Right atrium auricular region (tissue), 2 donors: ENCODE measurements around the gene CAV3. TPM values are rescaled to one million over a fixed set of nuclear protein-coding genes. Genes with fewer than 3 reads are reported as not detected.

Experiments
- DNase-seq: peaks from one replicate; pipeline ENCODE4 v3.0.0-alpha.2; 2019; ENCODE audit warnings: low spot score
- H3K27ac ChIP-seq, 2 donors: fragments of 200-600 bp; sonication (generic); 1 replicate in 1 of 2; 2 replicates in 1 of 2; pipeline ENCODE4 v1.5.1; 2016 to 2019
- H3K27me3 ChIP-seq, 2 donors: fragments of 200-600 bp; sonication (generic); one replicate each; pipeline versions ENCODE4 v1.5.1 to v1.6.0; 2017 to 2019
- H3K36me3 ChIP-seq: fragments of 200-600 bp; sonication (generic); one replicate; pipeline ENCODE4 v1.5.1; 2016
- H3K4me1 ChIP-seq, 2 donors: fragments of 200-600 bp; sonication (generic); one replicate each; pipeline versions ENCODE4 v1.5.1 to v1.6.0; 2017 to 2019
- H3K4me3 ChIP-seq, 2 donors: fragments of 200-600 bp; sonication (generic); 1 replicate in 1 of 2; 2 replicates in 1 of 2; pipeline ENCODE4 v1.5.1; 2017 to 2019; ENCODE audit warnings: mild to moderate bottlenecking in 1 of 2, moderate library complexity in 1 of 2
- H3K9me3 ChIP-seq, 2 donors: fragments of 200-600 bp; sonication (generic); one replicate each; pipeline ENCODE4 v1.5.1; 2019
- CTCF ChIP-seq, 2 donors: fragments of 200-600 bp; sonication (generic); IDR thresholded peaks; one replicate each; pipeline ENCODE4 v1.5.1; 2019; ENCODE audit warnings: antibody characterized with exemption in 2 of 2
- total RNA-seq, 2 donors: library from RNA; depleted of rRNA; stranded (reverse); fragments of >200 nt; gene quantifications; one replicate each; pipeline ENCODE4 v1.1.0, GENCODE V29; 2016

The CAV3 gene
- total RNA-seq, 2 donors from 2014 or later = 16.7 to 22.9 TPM

DNA sequence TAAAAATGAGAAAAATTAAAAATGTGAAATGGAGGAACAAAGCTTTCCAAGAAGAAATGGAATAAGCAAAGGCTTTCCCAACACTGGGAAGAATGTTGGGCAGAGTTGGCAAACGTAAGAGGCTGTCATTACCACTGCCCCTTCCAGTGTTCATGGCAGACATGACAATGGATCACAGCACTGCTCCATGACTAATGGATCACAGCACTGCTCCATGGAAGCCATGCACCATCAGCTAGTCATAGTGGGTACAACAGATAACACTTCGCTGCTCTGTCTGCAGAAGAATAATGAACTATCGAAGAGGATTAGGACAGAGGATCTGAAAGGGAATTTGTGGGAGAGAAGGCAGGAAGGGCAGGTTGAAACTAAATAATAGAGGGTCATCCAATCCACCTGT is 5.0 kb downstream of the CAV3 start:
- DNase-seq = no peak
- no peak overlapping the region for H3K27ac ChIP-seq
- TF ChIP-seq CTCF (IDR thresholded peaks at IDR 0.05) = no peak
- H3K4me3 ChIP-seq = no peak overlapping the region
- H3K4me1 ChIP-seq = peaks cover 0 to 12% of the 10 kb centered on the region in 2 donors
- H3K27me3 ChIP-seq = no peaks in the 10 kb centered on the region
- H3K36me3 ChIP-seq = no peaks in the 10 kb centered on the region
- no peaks in the 10 kb centered on the region for H3K9me3 ChIP-seq

GRCh38 chr3:8739757-8740504 is 6.3 kb downstream of the CAV3 start:
- Histone ChIP-seq H3K27ac (no peak overlapping the region), H3K36me3 (no peaks in the 10 kb centered on the region), H3K27me3 (no peaks in the 10 kb centered on the region), H3K4me1 (peaks cover 0 to 11% of the 10 kb centered on the region in 2 donors), H3K9me3 (no peaks in the 10 kb centered on the region), H3K4me3 (no peak overlapping the region)
- no peak for TF ChIP-seq CTCF (IDR thresholded peaks at IDR 0.05)
- no peak for DNase-seq

GRCh38 chr3:8741581-8742261 is 8.1 kb downstream of the CAV3 start:
- peak overlapping the region in 1 of 2 donors; percentile 27 for H3K27ac ChIP-seq
- no peaks in the 10 kb centered on the region for H3K9me3 ChIP-seq
- peaks cover 0 to 11% of the 10 kb centered on the region in 2 donors for H3K4me1 ChIP-seq
- TF ChIP-seq CTCF (IDR thresholded peaks at IDR 0.05) = no peak
- no peaks in the 10 kb centered on the region for H3K27me3 ChIP-seq
- no peak for DNase-seq
- peaks cover 6% of the 10 kb centered on the region for H3K36me3 ChIP-seq
- H3K4me3 ChIP-seq = no peak overlapping the region

GRCh38 chr3:8743021-8743601 is 9.5 kb downstream of the CAV3 start:
- no peak overlapping the region for H3K27ac ChIP-seq
- no peak for TF ChIP-seq CTCF (IDR thresholded peaks at IDR 0.05)
- H3K27me3 ChIP-seq = no peaks in the 10 kb centered on the region
- no peak for DNase-seq
- no peak overlapping the region for H3K4me3 ChIP-seq
- no peaks in the 10 kb centered on the region for H3K9me3 ChIP-seq
- peaks cover 0 to 11% of the 10 kb centered on the region in 2 donors for H3K4me1 ChIP-seq
- peaks cover 6% of the 10 kb centered on the region for H3K36me3 ChIP-seq

GRCh38 chr3:8743911-8744310 is 10.3 kb downstream of the CAV3 start:
- Histone ChIP-seq H3K27ac (no peak overlapping the region), H3K36me3 (peaks cover 6% of the 10 kb centered on the region), H3K9me3 (no peaks in the 10 kb centered on the region), H3K4me3 (no peak overlapping the region), H3K4me1 (peaks cover 0 to 11% of the 10 kb centered on the region in 2 donors), H3K27me3 (no peaks in the 10 kb centered on the region)
- no peak for TF ChIP-seq CTCF (IDR thresholded peaks at IDR 0.05)
- no peak for DNase-seq
